ENCODE measurements around the gene PHF14. TPM values are rescaled to one million over a fixed set of nuclear protein-coding genes. Genes with fewer than 3 reads are reported as not detected.

PHF14 gene
- polyA plus RNA-seq, 3 donors: 4.8 to 7.4 (median 5.4) TPM

DNA sequence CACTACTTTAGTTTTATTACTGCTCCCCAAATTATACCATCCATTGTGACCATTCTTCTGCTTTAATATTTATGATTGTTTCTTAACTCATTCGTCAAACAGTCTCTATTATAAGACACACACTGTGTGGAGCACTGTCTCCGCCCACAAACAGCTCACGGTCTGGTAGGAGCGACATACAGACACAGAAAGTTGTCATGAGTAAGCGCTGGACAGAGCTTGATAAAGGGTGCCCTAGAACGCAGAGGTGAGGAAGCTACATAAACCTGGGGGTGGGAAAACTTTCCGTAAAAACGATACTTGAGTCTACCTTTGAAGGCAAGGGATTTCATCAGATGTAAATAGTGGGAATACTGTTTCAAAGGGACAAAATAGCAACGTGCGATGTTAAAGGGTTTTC, 207.9 kb downstream of the PHF14 start:
- Histone ChIP-seq H3K4me2 (replicated peaks; ENCODE audit: extremely low read depth, low read length, poor library complexity, severe bottlenecking) (no peak overlapping the region), H3K27ac (ENCODE audit: low read depth in 1 of 2, low read length in 2 of 2) (no peak overlapping the region), H3K9ac (ENCODE audit: insufficient read depth, low read length, poor library complexity, severe bottlenecking) (no peak overlapping the region), H4K20me1 (ENCODE audit: insufficient read depth, low read length) (no peaks in the 10 kb centered on the region), H3K36me3 (replicated peaks in 1 of 2; ENCODE audit: control insufficient read depth in 1 of 2, insufficient read depth in 2 of 2, low read length in 2 of 2) (no peaks in the 10 kb centered on the region), H3K27me3 (ENCODE audit: control insufficient read depth in 2 of 2, insufficient read depth in 2 of 2, low read length in 2 of 2) (no peaks in the 10 kb centered on the region), H3K9me3 (replicated peaks in 1 of 2; ENCODE audit: control insufficient read depth in 1 of 2, insufficient read depth in 1 of 2, low read length in 2 of 2) (no peaks in the 10 kb centered on the region), H3K4me3 (replicated peaks in 1 of 3; ENCODE audit: low read depth in 2 of 3, low read length in 3 of 3) (no peak overlapping the region), H3K4me1 (ENCODE audit: control insufficient read depth in 1 of 2, insufficient read depth in 2 of 2, low read length in 2 of 2) (no peaks in the 10 kb centered on the region), H3K79me2 (ENCODE audit: insufficient read depth, low read length) (no peaks in the 10 kb centered on the region), H2AFZ (ENCODE audit: insufficient read depth, low read depth, low read length, poor library complexity, severe bottlenecking) (no peak overlapping the region)
- Mint-ChIP-seq H3K27ac (no peak overlapping the region), H3K36me3 (no peaks in the 10 kb centered on the region), H3K4me3 (no peak overlapping the region), H3K27me3 (ENCODE audit: low read depth in 3 of 3) (peaks cover 0 to 3% (median 0%) of the 10 kb centered on the region in 3 donors), H3K9me3 (peaks cover 0 to 8% (median 4%) of the 10 kb centered on the region in 7 donors), H3K4me1 (no peaks in the 10 kb centered on the region)
- DNase-seq: no peak
- intact Hi-C loops (cut with micrococcal nuclease): no loop called here
- TF ChIP-seq, protein P1, sequence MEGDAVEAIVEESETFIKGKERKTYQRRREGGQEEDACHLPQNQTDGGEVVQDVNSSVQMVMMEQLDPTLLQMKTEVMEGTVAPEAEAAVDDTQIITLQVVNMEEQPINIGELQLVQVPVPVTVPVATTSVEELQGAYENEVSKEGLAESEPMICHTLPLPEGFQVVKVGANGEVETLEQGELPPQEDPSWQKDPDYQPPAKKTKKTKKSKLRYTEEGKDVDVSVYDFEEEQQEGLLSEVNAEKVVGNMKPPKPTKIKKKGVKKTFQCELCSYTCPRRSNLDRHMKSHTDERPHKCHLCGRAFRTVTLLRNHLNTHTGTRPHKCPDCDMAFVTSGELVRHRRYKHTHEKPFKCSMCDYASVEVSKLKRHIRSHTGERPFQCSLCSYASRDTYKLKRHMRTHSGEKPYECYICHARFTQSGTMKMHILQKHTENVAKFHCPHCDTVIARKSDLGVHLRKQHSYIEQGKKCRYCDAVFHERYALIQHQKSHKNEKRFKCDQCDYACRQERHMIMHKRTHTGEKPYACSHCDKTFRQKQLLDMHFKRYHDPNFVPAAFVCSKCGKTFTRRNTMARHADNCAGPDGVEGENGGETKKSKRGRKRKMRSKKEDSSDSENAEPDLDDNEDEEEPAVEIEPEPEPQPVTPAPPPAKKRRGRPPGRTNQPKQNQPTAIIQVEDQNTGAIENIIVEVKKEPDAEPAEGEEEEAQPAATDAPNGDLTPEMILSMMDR (IDR thresholded peaks at IDR 0.05): no peak
- 83% methylated on average over 9 of the region's 10 CpGs for WGBS (ENCODE audit: insufficient coverage)

DNA sequence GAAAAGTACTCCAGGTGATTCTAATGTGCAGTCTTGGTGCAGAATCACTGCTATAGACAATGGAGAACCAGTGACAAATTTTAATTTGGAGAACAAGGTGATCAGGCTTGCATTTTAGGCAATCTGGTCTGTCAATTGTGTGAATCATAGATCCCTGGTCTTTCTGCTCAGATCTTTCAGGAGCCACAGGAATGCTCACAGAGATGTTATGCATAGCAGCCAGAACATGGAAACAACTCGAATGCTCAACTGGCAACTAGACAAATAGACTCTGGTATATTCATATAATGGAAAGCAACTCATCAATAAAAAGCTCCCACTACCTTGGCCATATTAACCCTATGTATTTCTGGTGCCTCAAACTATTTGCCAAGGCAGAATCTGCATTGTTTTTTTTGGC, 209.1 kb downstream of the PHF14 start:
- intact Hi-C loops (cut with micrococcal nuclease): no loop called here
- DNase-seq: no peak
- H3K36me3 Mint-ChIP-seq: no peaks in the 10 kb centered on the region
- H3K9ac ChIP-seq (ENCODE audit: insufficient read depth, low read length, poor library complexity, severe bottlenecking): no peak overlapping the region
- no peaks in the 10 kb centered on the region for H3K9me3 ChIP-seq (replicated peaks in 1 of 2; ENCODE audit: control insufficient read depth in 1 of 2, insufficient read depth in 1 of 2, low read length in 2 of 2)
- H3K4me1 ChIP-seq (ENCODE audit: control insufficient read depth in 1 of 2, insufficient read depth in 2 of 2, low read length in 2 of 2): no peaks in the 10 kb centered on the region
- H3K79me2 ChIP-seq (ENCODE audit: insufficient read depth, low read length): no peaks in the 10 kb centered on the region
- no peak overlapping the region for H3K4me3 Mint-ChIP-seq
- WGBS (ENCODE audit: insufficient coverage): no CpG with 5 or more reads among the region's 1 CpG
- peaks cover 0 to 3% (median 0%) of the 10 kb centered on the region in 3 donors for H3K27me3 Mint-ChIP-seq (ENCODE audit: low read depth in 3 of 3)
- no peak overlapping the region for H3K27ac ChIP-seq (ENCODE audit: low read depth in 1 of 2, low read length in 2 of 2)
- no peaks in the 10 kb centered on the region for H3K27me3 ChIP-seq (ENCODE audit: control insufficient read depth in 2 of 2, insufficient read depth in 2 of 2, low read length in 2 of 2)
- H3K9me3 Mint-ChIP-seq: peaks cover 0 to 10% (median 4%) of the 10 kb centered on the region in 7 donors
- no peak overlapping the region for H3K4me3 ChIP-seq (replicated peaks in 1 of 3; ENCODE audit: low read depth in 2 of 3, low read length in 3 of 3)
- no peak overlapping the region for H3K4me2 ChIP-seq (replicated peaks; ENCODE audit: extremely low read depth, low read length, poor library complexity, severe bottlenecking)
- H3K27ac Mint-ChIP-seq: no peak overlapping the region
- H3K4me1 Mint-ChIP-seq: no peaks in the 10 kb centered on the region
- H4K20me1 ChIP-seq (ENCODE audit: insufficient read depth, low read length): no peaks in the 10 kb centered on the region
- TF ChIP-seq, protein P1 (IDR thresholded peaks at IDR 0.05): no peak
- H2AFZ ChIP-seq (ENCODE audit: insufficient read depth, low read depth, low read length, poor library complexity, severe bottlenecking): no peak overlapping the region
- H3K36me3 ChIP-seq (replicated peaks in 1 of 2; ENCODE audit: control insufficient read depth in 1 of 2, insufficient read depth in 2 of 2, low read length in 2 of 2): no peaks in the 10 kb centered on the region

Measured in CD14-positive monocyte (primary cell).